Right forelimb (tissue), 1 donor: ENCODE data around the gene HDAC1.
"Not testable (repeated sequence)": the region's sequence is repeated elsewhere in the genome, so short reads cannot be mapped to it uniquely, and the experiment has no call there.

Experiments
- DNase-seq: peaks from one replicate; pipeline ENCODE4 v3.0.0-alpha.2; 2018

HDAC1 gene

GRCh38 chr1:32274646-32275340 lies 17.1 kb upstream of the HDAC1 start:
- no peak for DNase-seq

GRCh38 chr1:32275424-32275823 lies 16.5 kb upstream of the HDAC1 start:
- DNase-seq: no peak

- no peak for DNase-seq
Observed at GRCh38 chr1:32276032-32276782, 15.7 kb upstream of the HDAC1 start.

GRCh38 chr1:32284777-32285176 lies 7.1 kb upstream of the HDAC1 start:
- not testable (repeated sequence) for DNase-seq

- DNase-seq: no peak
Observed at GRCh38 chr1:32285658-32286057, 6.2 kb upstream of the HDAC1 start.

GRCh38 chr1:32286763-32287162 lies 5.1 kb upstream of the HDAC1 start:
- no peak for DNase-seq

GRCh38 chr1:32289256-32289655 lies 2.6 kb upstream of the HDAC1 start:
- DNase-seq: no peak

- DNase-seq: no peak
Observed at GRCh38 chr1:32291145-32291707, 657 bp upstream of the HDAC1 start.

- not testable (repeated sequence) for DNase-seq
Observed at GRCh38 chr1:32298211-32298610, 6.3 kb downstream of the HDAC1 start.

- no peak for DNase-seq
Observed at GRCh38 chr1:32299327-32299726, 7.4 kb downstream of the HDAC1 start.

GRCh38 chr1:32303358-32303757 lies 11.5 kb downstream of the HDAC1 start:
- no peak for DNase-seq

- DNase-seq: no peak
Observed at GRCh38 chr1:32303997-32304622, 12.2 kb downstream of the HDAC1 start.

- no peak for DNase-seq
Observed at GRCh38 chr1:32305310-32305709, 13.4 kb downstream of the HDAC1 start.

GRCh38 chr1:32307324-32307723 lies 15.4 kb downstream of the HDAC1 start:
- DNase-seq: no peak

GRCh38 chr1:32309960-32310359 lies 18.1 kb downstream of the HDAC1 start:
- DNase-seq: no peak

GRCh38 chr1:32311709-32312393 lies 20.0 kb downstream of the HDAC1 start:
- DNase-seq: no peak

- DNase-seq: no peak
Observed at GRCh38 chr1:32316903-32317277, 25.0 kb downstream of the HDAC1 start.

- no peak for DNase-seq
Observed at GRCh38 chr1:32318127-32318869, 26.4 kb downstream of the HDAC1 start.

GRCh38 chr1:32321712-32322291 lies 29.9 kb downstream of the HDAC1 start:
- DNase-seq: no peak

GRCh38 chr1:32327204-32327603 lies 35.3 kb downstream of the HDAC1 start:
- no peak for DNase-seq

GRCh38 chr1:32329931-32330466 lies 38.1 kb downstream of the HDAC1 start:
- DNase-seq: no peak
